T-cell (primary cell): ENCODE data around the gene WDR81. TPM values are rescaled to one million over a fixed set of nuclear protein-coding genes. Genes with fewer than 3 reads are reported as not detected.
A peak's percentile ranks its signal among the peaks of the same experiment; 100 is the strongest.
"Not testable (repeated sequence)": the region's sequence is repeated elsewhere in the genome, so short reads cannot be mapped to it uniquely, and the experiment has no call there.

Experiments
- ATAC-seq, 4 experiments: fragments of 200-7000 bp in 3 of 4; fragments of 150-1000 bp in 1 of 4; cut with Tn5 transposase; replicated peaks in 1 of 4; 1 replicate in 3 of 4; 2 replicates in 1 of 4; pipeline ENCODE4 v1.10.0; 2021; ENCODE audit warnings: moderate library complexity in 3 of 4, mild to moderate bottlenecking in 2 of 4, moderate number of reproducible peaks in 1 of 4
- CTCF ChIA-PET, 2 donors: fragments of 300-600 bp; sonication (Branson Sonifier 250); formaldehyde crosslinking; loops; one replicate each; lab custom pipeline; 2022; ENCODE audit warnings: antibody characterized with exemption in 2 of 2; lab: Charles Lee
- POLR2A ChIA-PET, 2 donors: fragments of 300-600 bp; sonication (Branson Sonifier 250); formaldehyde crosslinking; loops; one replicate each; lab custom pipeline; 2022; ENCODE audit warnings: antibody characterized with exemption in 2 of 2; lab: Charles Lee
- DNase-seq, 35 experiments: peaks; one replicate each; pipeline versions ENCODE4 v3.0.0 to v3.0.0-alpha.2; 2013 to 2023
- H3K27ac ChIP-seq: one replicate; pipeline ENCODE4 v1.5.1; 2013; ENCODE audit warnings: low read length
- H3K27me3 ChIP-seq, 2 experiments: replicated peaks in 1 of 2; 1 replicate in 1 of 2; 2 replicates in 1 of 2; pipeline versions ENCODE4 v1.6.1 to v1.7.0; 2013; ENCODE audit warnings: low read length in 1 of 2, mixed read lengths in 1 of 2; ENCODE audit not compliant: control insufficient read depth in 2 of 2, insufficient read depth in 2 of 2; ENCODE audit errors: extremely low read depth in 1 of 2
- H3K36me3 ChIP-seq, 2 donors: 1 replicate in 1 of 2; 2 replicates in 1 of 2; pipeline versions ENCODE4 v1.6.1 to v1.7.0; 2013; ENCODE audit warnings: low read length in 1 of 2; ENCODE audit not compliant: control insufficient read depth in 2 of 2, insufficient read depth in 1 of 2; ENCODE audit errors: extremely low read depth in 1 of 2
- H3K4me1 ChIP-seq, 2 experiments: 1 replicate in 1 of 2; 2 replicates in 1 of 2; pipeline versions ENCODE4 v1.6.1 to v1.7.0; 2013; ENCODE audit warnings: low read length in 2 of 2, mixed read lengths in 1 of 2; ENCODE audit not compliant: insufficient read depth in 2 of 2, control insufficient read depth in 1 of 2; ENCODE audit errors: extremely low read depth in 1 of 2
- H3K4me3 ChIP-seq, 2 donors: 1 replicate in 1 of 2; 2 replicates in 1 of 2; pipeline versions ENCODE4 v1.5.1 to v1.7.0; 2013; ENCODE audit warnings: mild to moderate bottlenecking in 2 of 2, low read length in 1 of 2, moderate library complexity in 1 of 2; ENCODE audit not compliant: control insufficient read depth in 1 of 2; ENCODE audit errors: extremely low read depth in 1 of 2
- H3K9me3 ChIP-seq: 2 replicates; pipeline ENCODE4 v1.7.0; 2013
- H3K27ac Mint-ChIP-seq, 2 donors: one replicate each; pipeline ENCODE4 v1.8.0; 2020 to 2021; ENCODE audit warnings: mild to moderate bottlenecking in 2 of 2, mixed read lengths in 2 of 2
- H3K27me3 Mint-ChIP-seq, 2 donors: one replicate each; pipeline ENCODE4 v1.8.0; 2021 to 2022; ENCODE audit warnings: mixed read lengths in 2 of 2
- H3K36me3 Mint-ChIP-seq: one replicate; pipeline ENCODE4 v1.8.0; 2021; ENCODE audit warnings: mixed read lengths
- H3K4me1 Mint-ChIP-seq, 3 donors: one replicate each; pipeline ENCODE4 v1.8.0; 2020 to 2022; ENCODE audit warnings: mixed read lengths in 3 of 3, mild to moderate bottlenecking in 1 of 3
- H3K4me3 Mint-ChIP-seq, 3 donors: one replicate each; pipeline ENCODE4 v1.8.0; 2020 to 2022; ENCODE audit warnings: mild to moderate bottlenecking in 3 of 3, mixed read lengths in 3 of 3, moderate library complexity in 3 of 3
- H3K9me3 Mint-ChIP-seq, 3 donors: one replicate each; pipeline ENCODE4 v1.8.0; 2020 to 2022; ENCODE audit warnings: mixed read lengths in 3 of 3
- WGBS: methylation state at CpG from one replicate; pipeline ENCODE4 v1.1.5; 2013; ENCODE audit warnings: missing lambda C conversion rate; ENCODE audit not compliant: insufficient coverage; 5-methylcytosine and 5-hydroxymethylcytosine counted together
- total RNA-seq, 35 experiments: library from RNA in 6 of 35; stranded (reverse) in 6 of 35; fragments of 120-200 nt in 1 of 35; gene quantifications; one replicate each; pipeline versions ENCODE4 v1.2.1 to v1.2.4 and lab custom pipeline; 2013 to 2026

WDR81 gene
- total RNA-seq, 5 donors from 2014 or later (not counting 1 experiment from before 2014, with no cell fraction given), result 41.4 to 76.0 (median 63.1) TPM

- Mint-ChIP-seq H3K27me3 (no peaks in the 10 kb centered on the region), H3K27ac (no peak overlapping the region), H3K9me3 (no peaks in the 10 kb centered on the region), H3K4me3 (no peak overlapping the region), H3K4me1 (peaks cover 0 to 19% (median 6%) of the 10 kb centered on the region in 3 donors), H3K36me3 (peaks cover 13% of the 10 kb centered on the region)
- Histone ChIP-seq H3K4me3 (no peak overlapping the region), H3K4me1 (peaks cover 0 to 13% of the 10 kb centered on the region in 2 experiments), H3K27ac (no peak overlapping the region), H3K27me3 (no peaks in the 10 kb centered on the region), H3K9me3 (no peaks in the 10 kb centered on the region), H3K36me3 (peaks cover 7 to 40% of the 10 kb centered on the region in 2 donors)
- CTCF ChIA-PET, result no interaction called here
- no peak for ATAC-seq
- WGBS, result over 99% methylated on average over 16 of the region's 21 CpGs
- DNase-seq, result no peak
- POLR2A ChIA-PET, result no interaction called here
These were observed 13.2 kb downstream of the WDR81 start for GRCh38 chr17:1737531-1738291.

DNA sequence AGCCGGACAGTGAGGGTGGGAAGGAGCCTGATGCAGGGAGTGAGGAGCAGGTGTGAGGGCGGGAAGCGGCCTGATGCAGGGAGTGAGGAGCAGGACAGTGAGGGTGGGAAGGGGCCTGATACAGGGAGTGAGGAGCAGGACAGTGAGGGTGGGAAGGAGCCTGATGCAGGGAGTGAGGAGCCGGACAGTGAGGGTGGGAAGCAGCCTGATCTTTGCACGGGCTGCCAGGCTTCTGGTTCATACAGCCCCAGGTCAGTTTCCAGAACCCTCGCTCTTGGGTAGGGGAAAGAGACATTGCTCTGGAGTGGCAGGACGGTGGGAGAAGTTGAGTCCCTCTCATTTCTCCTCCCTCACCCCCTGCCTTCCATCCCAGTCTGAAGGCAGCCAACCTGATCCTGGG is 17.4 kb downstream of the WDR81 start:
- H3K9me3 Mint-ChIP-seq, H3K27ac ChIP-seq, H3K27me3 Mint-ChIP-seq, H3K9me3 ChIP-seq, H3K27me3 ChIP-seq, CTCF ChIA-PET, DNase-seq, H3K4me1 ChIP-seq, H3K4me1 Mint-ChIP-seq, POLR2A ChIA-PET, ATAC-seq, H3K4me3 ChIP-seq, H3K4me3 Mint-ChIP-seq, H3K27ac Mint-ChIP-seq, H3K36me3 Mint-ChIP-seq: not testable (repeated sequence)
- 84% methylated on average over 3 of the region's 7 CpGs for WGBS
- peaks cover 3 to 11% of the 10 kb centered on the region in 2 donors for H3K36me3 ChIP-seq

- Histone ChIP-seq H3K36me3 (peaks cover 0 to 6% of the 10 kb centered on the region in 2 donors), H3K4me1 (no peaks in the 10 kb centered on the region), H3K4me3 (no peak within 1 kb of the TSS), H3K27ac (no peak within 1 kb of the TSS), H3K9me3 (no peaks in the 10 kb centered on the region), H3K27me3 (no peaks in the 10 kb centered on the region)
- Mint-ChIP-seq H3K4me3 (no peak within 1 kb of the TSS), H3K27ac (peak within 1 kb of the TSS in 1 of 2 donors; percentile 28), H3K27me3 (no peaks in the 10 kb centered on the region), H3K9me3 (no peaks in the 10 kb centered on the region), H3K4me1 (no peaks in the 10 kb centered on the region), H3K36me3 (peaks cover 3% of the 10 kb centered on the region)
- WGBS, result 43% methylated on average over 1 of the region's 10 CpGs
- DNase-seq (no peak), ATAC-seq (no peak)
- ChIA-PET POLR2A (no interaction called here), CTCF (interaction anchor here in 1 of 2 donors (0.5 kb wide), 1 partner anchor 480 kb away, joined by 3 read pairs; no protein-coding TSS in a partner anchor)
These were observed 18.0 kb downstream of the WDR81 start, which contains the start of gene SERPINF2 for GRCh38 chr17:1742371-1743087. SERPINF2 (plus strand) TSS chr17:1742871; CDS start chr17:1744996, 2,125 bp downstream.

DNA sequence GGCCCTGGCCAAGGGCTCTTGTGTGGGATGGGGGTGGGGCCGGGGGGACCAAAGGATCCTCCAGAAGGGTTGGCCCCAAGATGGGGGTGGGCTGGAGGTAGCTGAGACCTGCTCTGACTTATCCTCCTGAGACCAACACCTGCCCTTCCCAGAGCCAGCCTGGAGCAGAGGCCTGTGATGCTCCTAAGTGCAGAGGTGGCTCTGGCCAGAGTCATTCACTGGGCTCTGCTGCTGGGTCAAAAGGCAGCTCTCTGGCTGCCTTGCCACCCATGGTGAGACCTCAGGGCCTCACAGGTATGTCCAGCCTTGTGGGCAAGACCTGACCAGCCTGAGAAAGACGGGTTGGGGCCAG is 18.6 kb downstream of the WDR81 start:
- Mint-ChIP-seq H3K4me1 (no peaks in the 10 kb centered on the region), H3K9me3 (no peaks in the 10 kb centered on the region), H3K27me3 (no peaks in the 10 kb centered on the region), H3K27ac (no peak overlapping the region), H3K4me3 (no peak overlapping the region), H3K36me3 (peaks cover under 1% of the 10 kb centered on the region)
- ATAC-seq (no peak), DNase-seq (no peak)
- Histone ChIP-seq H3K27me3 (no peaks in the 10 kb centered on the region), H3K27ac (no peak overlapping the region), H3K9me3 (no peaks in the 10 kb centered on the region), H3K4me1 (no peaks in the 10 kb centered on the region), H3K36me3 (peaks cover 0 to under 1% of the 10 kb centered on the region in 2 donors), H3K4me3 (no peak overlapping the region)
- ChIA-PET CTCF (interaction anchor here in 1 of 2 donors (0.5 kb wide), 1 partner anchor 481 kb away, joined by 3 read pairs; no protein-coding TSS in a partner anchor), POLR2A (no interaction called here)
- 40% methylated on average over 1 of the region's 2 CpGs for WGBS

DNA sequence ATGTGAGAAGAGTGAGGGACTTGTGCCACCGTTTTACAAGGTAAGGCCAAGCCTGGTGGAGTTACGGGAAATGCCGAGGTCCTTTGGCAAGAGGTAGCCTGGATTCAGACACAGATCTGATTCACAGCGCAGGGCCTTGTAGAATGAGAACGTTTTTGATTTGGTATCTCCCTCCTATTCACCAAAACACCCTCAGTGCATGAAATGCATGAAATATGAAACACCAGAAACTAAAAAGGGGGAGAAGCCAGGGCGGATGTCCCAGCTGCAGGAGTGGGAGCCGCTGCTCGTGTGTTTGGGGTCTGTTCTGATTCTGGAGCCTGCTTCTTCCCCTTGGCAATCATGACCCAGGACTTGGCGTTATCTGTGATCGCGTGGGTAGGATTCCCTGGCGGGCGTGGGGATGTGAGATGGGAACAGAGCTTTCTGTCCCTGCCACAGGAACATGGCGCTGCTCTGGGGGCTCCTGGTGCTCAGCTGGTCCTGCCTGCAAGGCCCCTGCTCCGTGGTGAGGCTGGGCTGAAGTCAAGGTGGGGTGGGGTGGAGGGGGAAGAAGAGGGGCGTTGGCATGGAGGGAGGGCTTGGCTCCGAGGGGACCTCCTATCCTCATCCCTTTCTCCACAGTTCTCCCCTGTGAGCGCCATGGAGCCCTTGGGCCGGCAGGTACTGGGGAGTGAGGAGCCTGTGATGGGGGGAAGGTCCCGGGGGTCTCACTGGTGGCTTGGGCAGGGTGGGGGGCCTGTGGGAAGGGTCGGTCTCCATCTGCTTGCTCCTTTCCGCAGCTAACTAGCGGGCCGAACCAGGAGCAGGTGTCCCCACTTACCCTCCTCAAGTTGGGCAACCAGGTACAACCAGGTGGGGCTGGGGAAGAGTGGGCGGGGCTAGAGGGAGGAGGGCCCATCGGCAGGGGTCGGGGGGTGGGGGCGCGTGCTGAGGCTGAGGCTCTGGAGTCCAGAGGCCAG is 20.3 kb downstream of the WDR81 start:
- Mint-ChIP-seq H3K9me3 (no peaks in the 10 kb centered on the region), H3K27me3 (no peaks in the 10 kb centered on the region), H3K27ac (no peak overlapping the region), H3K4me1 (no peaks in the 10 kb centered on the region), H3K4me3 (no peak overlapping the region), H3K36me3 (no peaks in the 10 kb centered on the region)
- Histone ChIP-seq H3K4me1 (no peaks in the 10 kb centered on the region), H3K9me3 (no peaks in the 10 kb centered on the region), H3K36me3 (no peaks in the 10 kb centered on the region), H3K27ac (no peak overlapping the region), H3K4me3 (no peak overlapping the region), H3K27me3 (peaks cover 0 to 4% of the 10 kb centered on the region in 2 experiments)
- no peak for DNase-seq
- POLR2A ChIA-PET, result no interaction called here
- no peak for ATAC-seq
- CTCF ChIA-PET, result no interaction called here
- 81% methylated on average over 6 of the region's 29 CpGs for WGBS

DNA sequence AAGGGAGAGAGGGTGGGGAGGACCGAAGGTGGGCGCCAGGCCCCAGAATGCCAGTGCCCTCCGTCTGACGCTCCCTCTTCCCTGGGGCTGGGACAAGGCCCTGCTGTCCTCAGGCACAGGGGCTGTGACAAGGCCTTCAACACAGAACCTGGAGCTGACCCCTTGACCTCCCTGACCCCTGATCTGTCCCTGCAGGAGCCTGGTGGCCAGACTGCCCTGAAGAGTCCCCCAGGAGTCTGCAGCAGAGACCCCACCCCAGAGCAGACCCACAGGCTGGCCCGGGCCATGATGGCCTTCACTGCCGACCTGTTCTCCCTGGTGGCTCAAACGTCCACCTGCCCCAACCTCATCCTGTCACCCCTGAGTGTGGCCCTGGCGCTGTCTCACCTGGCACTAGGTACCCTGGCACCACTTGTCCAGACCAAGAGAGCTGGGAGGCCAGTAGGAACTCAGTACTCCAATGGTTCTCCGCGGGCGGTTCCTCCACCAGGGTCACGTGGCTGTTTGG is 21.1 kb downstream of the WDR81 start:
- no peak overlapping the region for H3K27ac ChIP-seq
- 90% methylated on average over 11 of the region's 12 CpGs for WGBS
- H3K36me3 ChIP-seq, result no peaks in the 10 kb centered on the region
- POLR2A ChIA-PET, result no interaction called here
- DNase-seq (no peak), ATAC-seq (no peak)
- H3K4me1 Mint-ChIP-seq, result no peaks in the 10 kb centered on the region
- no peaks in the 10 kb centered on the region for H3K27me3 Mint-ChIP-seq
- H3K4me3 ChIP-seq, result no peak overlapping the region
- H3K4me3 Mint-ChIP-seq, result no peak overlapping the region
- no peaks in the 10 kb centered on the region for H3K9me3 Mint-ChIP-seq
- CTCF ChIA-PET, result no interaction called here
- no peaks in the 10 kb centered on the region for H3K4me1 ChIP-seq
- H3K9me3 ChIP-seq, result no peaks in the 10 kb centered on the region
- no peaks in the 10 kb centered on the region for H3K36me3 Mint-ChIP-seq
- H3K27ac Mint-ChIP-seq, result no peak overlapping the region
- H3K27me3 ChIP-seq, result peaks cover 0 to 6% of the 10 kb centered on the region in 2 experiments
